CD4-positive, alpha-beta T cell treated with Interleukin-17A for 4 hours (primary cell): ENCODE data around the gene NRXN3.

Experiments used
- DNase-seq: peaks from one replicate; pipeline ENCODE4 v3.0.0-alpha.2; 2020; ENCODE audit warnings: mixed read lengths

Gene NRXN3

GRCh38 chr14:78752518-78753188 lies 582.5 kb downstream of the NRXN3 start:
- DNase-seq, result no peak

GRCh38 chr14:78754059-78754458 lies 583.9 kb downstream of the NRXN3 start:
- DNase-seq, result no peak

GRCh38 chr14:78758333-78758732 lies 588.2 kb downstream of the NRXN3 start:
- DNase-seq, result no peak

- no peak for DNase-seq
Observed at GRCh38 chr14:78762331-78762730, 592.2 kb downstream of the NRXN3 start.

GRCh38 chr14:78763746-78764145 lies 593.6 kb downstream of the NRXN3 start:
- DNase-seq, result no peak

- DNase-seq, result no peak
Observed at GRCh38 chr14:78764240-78764639, 594.1 kb downstream of the NRXN3 start.

GRCh38 chr14:78764645-78765044 lies 594.5 kb downstream of the NRXN3 start:
- DNase-seq, result no peak

GRCh38 chr14:78767436-78767835 lies 597.3 kb downstream of the NRXN3 start:
- DNase-seq, result no peak

- DNase-seq, result no peak
Observed at GRCh38 chr14:78782551-78782950, 612.4 kb downstream of the NRXN3 start.

GRCh38 chr14:78785265-78785664 lies 615.1 kb downstream of the NRXN3 start:
- DNase-seq, result no peak

- DNase-seq, result no peak
Observed at GRCh38 chr14:78788467-78789360, 618.5 kb downstream of the NRXN3 start.

GRCh38 chr14:78790271-78790670 lies 620.1 kb downstream of the NRXN3 start:
- DNase-seq, result no peak

- DNase-seq, result no peak
Observed at GRCh38 chr14:78798757-78799156, 628.6 kb downstream of the NRXN3 start.

GRCh38 chr14:78805570-78805969 lies 635.4 kb downstream of the NRXN3 start:
- DNase-seq, result no peak

GRCh38 chr14:78823035-78823434 lies 652.9 kb downstream of the NRXN3 start:
- DNase-seq, result no peak

- DNase-seq, result no peak
Observed at GRCh38 chr14:78823516-78823915, 653.3 kb downstream of the NRXN3 start.

- DNase-seq, result no peak
Observed at GRCh38 chr14:78829274-78829673, 659.1 kb downstream of the NRXN3 start.

- DNase-seq, result no peak
Observed at GRCh38 chr14:78834766-78835451, 664.7 kb downstream of the NRXN3 start.

GRCh38 chr14:78835909-78836308 lies 665.7 kb downstream of the NRXN3 start:
- DNase-seq, result no peak

GRCh38 chr14:78836777-78837176 lies 666.6 kb downstream of the NRXN3 start:
- DNase-seq, result no peak

- DNase-seq, result no peak
Observed at GRCh38 chr14:78838959-78839358, 668.8 kb downstream of the NRXN3 start.

GRCh38 chr14:78840898-78841297 lies 670.7 kb downstream of the NRXN3 start:
- DNase-seq, result no peak

GRCh38 chr14:78847801-78848200 lies 677.6 kb downstream of the NRXN3 start:
- DNase-seq, result no peak
